WERI-Rb-1 (cell line): Measurements from ENCODE around the gene PSMB7.
A peak's percentile ranks its signal among the peaks of the same experiment; 100 is the strongest.

Experiments used
- DNase-seq: peaks from one replicate; pipeline ENCODE4 v3.0.0-alpha.2; 2020
- H3K27ac ChIP-seq: fragments of 250-450 bp; sonication (Bioruptor Pico); 2 replicates; pipeline ENCODE4 v1.5.1; 2020; ENCODE audit warnings: mild to moderate bottlenecking, moderate library complexity
- H3K27me3 ChIP-seq: fragments of 250-450 bp; sonication (Bioruptor Pico); 2 replicates; pipeline ENCODE4 v1.5.1; 2021; ENCODE audit warnings: mild to moderate bottlenecking, low read depth, moderate library complexity; ENCODE audit not compliant: insufficient read depth, severe bottlenecking
- H3K36me3 ChIP-seq: fragments of 250-450 bp; sonication (Bioruptor Pico); 2 replicates; pipeline ENCODE4 v1.5.1; 2020; ENCODE audit warnings: mild to moderate bottlenecking, moderate library complexity
- H3K4me3 ChIP-seq: 2 replicates; pipeline ENCODE4 v1.5.1; 2011; ENCODE audit warnings: low read depth, mild to moderate bottlenecking, control low read depth, low read length
- H3K9me3 ChIP-seq: fragments of 250-450 bp; sonication (Bioruptor Pico); 2 replicates; pipeline ENCODE4 v1.5.1; 2021; ENCODE audit warnings: mild to moderate bottlenecking, moderate library complexity; ENCODE audit not compliant: severe bottlenecking
- CTCF ChIP-seq: IDR thresholded peaks from 2 replicates; pipeline ENCODE4 v1.5.1; 2011; ENCODE audit warnings: low read depth, mild to moderate bottlenecking, control low read depth, inconsistent platforms, low read length

PSMB7 gene

GRCh38 chr9:124415102-124415851 is at the start of gene PSMB7:
PSMB7 (minus strand) TSS chr9:124415442; CDS start chr9:124415425, 17 bp downstream.
- Histone ChIP-seq H3K4me3 (peak within 1 kb of the TSS; percentile 75), H3K27ac (peak within 1 kb of the TSS; percentile 75), H3K27me3 (no peaks in the 10 kb centered on the region), H3K36me3 (peaks cover 38% of the 10 kb centered on the region), H3K9me3 (peaks cover 2% of the 10 kb centered on the region)
- peak; percentile 99 for DNase-seq
- TF ChIP-seq CTCF = peak; percentile 89

- TF ChIP-seq CTCF = no peak
- DNase-seq = no peak
- Histone ChIP-seq H3K27me3 (no peaks in the 10 kb centered on the region), H3K36me3 (no peaks in the 10 kb centered on the region), H3K27ac (no peak overlapping the region), H3K4me3 (no peak overlapping the region), H3K9me3 (peaks cover 6% of the 10 kb centered on the region)
Observed at GRCh38 chr9:124462739-124463138, 47.5 kb upstream of the PSMB7 start.

- Histone ChIP-seq H3K9me3 (peaks cover 3% of the 10 kb centered on the region), H3K36me3 (no peaks in the 10 kb centered on the region), H3K27ac (no peak overlapping the region), H3K27me3 (no peaks in the 10 kb centered on the region), H3K4me3 (no peak overlapping the region)
- DNase-seq = no peak
- no peak for TF ChIP-seq CTCF
Observed at GRCh38 chr9:124458441-124458840, 43.2 kb upstream of the PSMB7 start.

GRCh38 chr9:124457887-124458431 is 42.7 kb upstream of the PSMB7 start:
- H3K9me3 ChIP-seq = no peaks in the 10 kb centered on the region
- no peak overlapping the region for H3K27ac ChIP-seq
- no peak for DNase-seq
- H3K27me3 ChIP-seq = no peaks in the 10 kb centered on the region
- no peaks in the 10 kb centered on the region for H3K36me3 ChIP-seq
- TF ChIP-seq CTCF = peak; percentile 32
- H3K4me3 ChIP-seq = no peak overlapping the region

GRCh38 chr9:124457079-124457886 is 42.0 kb upstream of the PSMB7 start:
- no peaks in the 10 kb centered on the region for H3K27me3 ChIP-seq
- no peaks in the 10 kb centered on the region for H3K9me3 ChIP-seq
- no peak overlapping the region for H3K4me3 ChIP-seq
- DNase-seq = no peak
- no peak overlapping the region for H3K27ac ChIP-seq
- TF ChIP-seq CTCF = no peak
- no peaks in the 10 kb centered on the region for H3K36me3 ChIP-seq
